HepG2 (cell line): ENCODE results near the gene CABP4. TPM values are rescaled to one million over a fixed set of nuclear protein-coding genes. Genes with fewer than 3 reads are reported as not detected.

Source experiments
- ARHGAP35 ChIP-seq: sonication (generic); formaldehyde crosslinking; IDR thresholded peaks from 2 replicates; pipeline ENCODE4 v1.9.0; 2022; ENCODE audit warnings: mild to moderate bottlenecking, inconsistent platforms, moderate library complexity, missing genetic modification reagents, borderline replicate concordance
- CERS6 ChIP-seq: sonication (generic); formaldehyde crosslinking; IDR thresholded peaks from 2 replicates; pipeline ENCODE4 v1.5.0; 2020; ENCODE audit warnings: missing genetic modification reagents
- ISL2 ChIP-seq: sonication (generic); formaldehyde crosslinking; IDR thresholded peaks from 2 replicates; pipeline ENCODE4 v1.5.0; 2020; ENCODE audit warnings: missing genetic modification reagents
- NFKB2 ChIP-seq: sonication (generic); formaldehyde crosslinking; IDR thresholded peaks from 2 replicates; pipeline ENCODE4 v1.4.0; 2020; ENCODE audit warnings: missing genetic modification reagents, borderline replicate concordance
- RBAK ChIP-seq: sonication (generic); formaldehyde crosslinking; IDR thresholded peaks from 2 replicates; pipeline ENCODE4 v1.5.1; 2020; ENCODE audit warnings: mild to moderate bottlenecking, missing genetic modification reagents
- REL ChIP-seq: sonication (generic); formaldehyde crosslinking; conservative IDR thresholded peaks from 2 replicates; pipeline ENCODE4 v1.8.0; 2022; ENCODE audit warnings: mild to moderate bottlenecking, missing genetic modification reagents, moderate library complexity
- SAFB2 ChIP-seq: sonication (generic); formaldehyde crosslinking; IDR thresholded peaks from 2 replicates; pipeline ENCODE4 v1.5.1; 2020; ENCODE audit warnings: missing genetic modification reagents, low read depth, mild to moderate bottlenecking, borderline replicate concordance
- ZMAT3 ChIP-seq: sonication (generic); formaldehyde crosslinking; conservative IDR thresholded peaks from 2 replicates; pipeline ENCODE4 v1.7.0; 2021; ENCODE audit warnings: missing genetic modification reagents
- ZNF589 ChIP-seq: sonication (generic); formaldehyde crosslinking; conservative IDR thresholded peaks from 2 replicates; pipeline ENCODE4 v1.8.0; 2022; ENCODE audit warnings: mild to moderate bottlenecking, moderate library complexity, missing genetic modification reagents
- ZNF766 ChIP-seq: sonication (generic); formaldehyde crosslinking; IDR thresholded peaks from 2 replicates; pipeline ENCODE4 v1.5.0; 2020; ENCODE audit warnings: missing genetic modification reagents, borderline replicate concordance
- polyA plus RNA-seq, 8 experiments: library from polyadenylated mRNA; depleted of rRNA in 3 of 8; stranded (reverse) in 7 of 8; unstranded in 1 of 8; fragments of >200 nt; fragmentation: Illumina TruSeq in 4 of 8; extraction: Trizol in 4 of 8; gene quantifications; 2 replicates each; pipeline versions ENCODE4 v1.2.1 to v1.2.3, GENCODE V29; 2011 to 2016; ENCODE audit warnings: low read depth in 4 of 8, missing spikeins in 1 of 8, mixed read lengths in 1 of 8; ENCODE audit not compliant: insufficient read depth in 1 of 8
- total RNA-seq, 5 experiments: library from RNA; depleted of rRNA; stranded (reverse); fragments of >200 nt; fragmentation: Illumina TruSeq; extraction: Trizol; gene quantifications; 2 replicates each; pipeline ENCODE4 v1.2.3, GENCODE V29; 2016; ENCODE audit warnings: low read depth in 1 of 5
- TF ChIP-seq, protein P1 (sequence below): sonication (generic); formaldehyde crosslinking; IDR thresholded peaks from 2 replicates; pipeline ENCODE4 v1.8.0; 2022; ENCODE audit warnings: missing genetic modification reagents, mild to moderate bottlenecking, borderline replicate concordance
- TF ChIP-seq, protein P2 (sequence below): sonication (generic); formaldehyde crosslinking; conservative IDR thresholded peaks from 2 replicates; pipeline ENCODE4 v1.4.0; 2020; ENCODE audit warnings: missing genetic modification reagents
- TF ChIP-seq, protein P3 (sequence below): sonication (generic); formaldehyde crosslinking; IDR thresholded peaks from 2 replicates; pipeline ENCODE4 v1.5.1; 2020; ENCODE audit warnings: mild to moderate bottlenecking, moderate library complexity, missing genetic modification reagents

The CABP4 gene
- total and polyA plus RNA-seq, 2 of the 13 experiments (the other 11 are each of a cell fraction or from before 2014, with no cell fraction given) = not detected

- TF ChIP-seq, protein P1, sequence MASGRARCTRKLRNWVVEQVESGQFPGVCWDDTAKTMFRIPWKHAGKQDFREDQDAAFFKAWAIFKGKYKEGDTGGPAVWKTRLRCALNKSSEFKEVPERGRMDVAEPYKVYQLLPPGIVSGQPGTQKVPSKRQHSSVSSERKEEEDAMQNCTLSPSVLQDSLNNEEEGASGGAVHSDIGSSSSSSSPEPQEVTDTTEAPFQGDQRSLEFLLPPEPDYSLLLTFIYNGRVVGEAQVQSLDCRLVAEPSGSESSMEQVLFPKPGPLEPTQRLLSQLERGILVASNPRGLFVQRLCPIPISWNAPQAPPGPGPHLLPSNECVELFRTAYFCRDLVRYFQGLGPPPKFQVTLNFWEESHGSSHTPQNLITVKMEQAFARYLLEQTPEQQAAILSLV (CRISPR knock-in tag) = peak; percentile 99
- TF ChIP-seq ZNF766 = peak; percentile 98
- peak; percentile 92 for TF ChIP-seq ZNF589 (CRISPR knock-in tag)
- TF ChIP-seq ISL2 (CRISPR knock-in tag) = peak; percentile 43
- peak; percentile 98 for TF ChIP-seq ARHGAP35 (CRISPR knock-in tag)
- TF ChIP-seq, protein P2, sequence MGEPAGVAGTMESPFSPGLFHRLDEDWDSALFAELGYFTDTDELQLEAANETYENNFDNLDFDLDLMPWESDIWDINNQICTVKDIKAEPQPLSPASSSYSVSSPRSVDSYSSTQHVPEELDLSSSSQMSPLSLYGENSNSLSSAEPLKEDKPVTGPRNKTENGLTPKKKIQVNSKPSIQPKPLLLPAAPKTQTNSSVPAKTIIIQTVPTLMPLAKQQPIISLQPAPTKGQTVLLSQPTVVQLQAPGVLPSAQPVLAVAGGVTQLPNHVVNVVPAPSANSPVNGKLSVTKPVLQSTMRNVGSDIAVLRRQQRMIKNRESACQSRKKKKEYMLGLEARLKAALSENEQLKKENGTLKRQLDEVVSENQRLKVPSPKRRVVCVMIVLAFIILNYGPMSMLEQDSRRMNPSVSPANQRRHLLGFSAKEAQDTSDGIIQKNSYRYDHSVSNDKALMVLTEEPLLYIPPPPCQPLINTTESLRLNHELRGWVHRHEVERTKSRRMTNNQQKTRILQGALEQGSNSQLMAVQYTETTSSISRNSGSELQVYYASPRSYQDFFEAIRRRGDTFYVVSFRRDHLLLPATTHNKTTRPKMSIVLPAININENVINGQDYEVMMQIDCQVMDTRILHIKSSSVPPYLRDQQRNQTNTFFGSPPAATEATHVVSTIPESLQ (CRISPR knock-in tag) = peak; percentile 89; the same call in 1 of the 2 replicates
- no peak for TF ChIP-seq RBAK (CRISPR knock-in tag)
- peak; percentile 90 for TF ChIP-seq REL
- TF ChIP-seq CERS6 (CRISPR knock-in tag) = peak; percentile 88; the same call in 1 of the 2 replicates
- peak; percentile 99 for TF ChIP-seq NFKB2 (CRISPR knock-in tag)
- TF ChIP-seq, protein P3, sequence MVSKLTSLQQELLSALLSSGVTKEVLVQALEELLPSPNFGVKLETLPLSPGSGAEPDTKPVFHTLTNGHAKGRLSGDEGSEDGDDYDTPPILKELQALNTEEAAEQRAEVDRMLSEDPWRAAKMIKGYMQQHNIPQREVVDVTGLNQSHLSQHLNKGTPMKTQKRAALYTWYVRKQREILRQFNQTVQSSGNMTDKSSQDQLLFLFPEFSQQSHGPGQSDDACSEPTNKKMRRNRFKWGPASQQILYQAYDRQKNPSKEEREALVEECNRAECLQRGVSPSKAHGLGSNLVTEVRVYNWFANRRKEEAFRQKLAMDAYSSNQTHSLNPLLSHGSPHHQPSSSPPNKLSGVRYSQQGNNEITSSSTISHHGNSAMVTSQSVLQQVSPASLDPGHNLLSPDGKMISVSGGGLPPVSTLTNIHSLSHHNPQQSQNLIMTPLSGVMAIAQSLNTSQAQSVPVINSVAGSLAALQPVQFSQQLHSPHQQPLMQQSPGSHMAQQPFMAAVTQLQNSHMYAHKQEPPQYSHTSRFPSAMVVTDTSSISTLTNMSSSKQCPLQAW (CRISPR knock-in tag) = peak; percentile 93
- peak; percentile 99 for TF ChIP-seq ZMAT3
- peak; percentile 95 for TF ChIP-seq SAFB2 (CRISPR knock-in tag)
Observed at GRCh38 chr11:67482827-67483798, 28.0 kb downstream of the CABP4 start, which contains the start of gene AIP (continued).
